CD8-positive, alpha-beta memory T cell (primary cell): ENCODE data around the gene MRPL38. TPM values are rescaled to one million over a fixed set of nuclear protein-coding genes. Genes with fewer than 3 reads are reported as not detected.
A peak's percentile ranks its signal among the peaks of the same experiment; 100 is the strongest.
"Not testable (repeated sequence)": the region's sequence is repeated elsewhere in the genome, so short reads cannot be mapped to it uniquely, and the experiment has no call there.

ENCODE experiments used
- CTCF ChIA-PET: fragments of 350-600 bp; sonication (Branson Sonifier 250); formaldehyde crosslinking; loops from one replicate; lab custom pipeline; 2021; ENCODE audit warnings: antibody characterized with exemption; lab: Charles Lee
- POLR2A ChIA-PET: fragments of 350-600 bp; sonication (Branson Sonifier 250); formaldehyde crosslinking; loops from one replicate; lab custom pipeline; 2021; ENCODE audit warnings: antibody characterized with exemption; lab: Charles Lee
- DNase-seq, 5 donors: peaks; one replicate each; pipeline versions ENCODE4 v3.0.0 to v3.0.0-alpha.2; 2020 to 2022; ENCODE audit warnings: mixed read lengths in 1 of 5
- H3K27ac ChIP-seq: one replicate; pipeline ENCODE4 v1.7.0; 2013; ENCODE audit warnings: low read depth, mild to moderate bottlenecking, low read length, moderate library complexity
- H3K27me3 ChIP-seq: 2 replicates; pipeline ENCODE4 v1.7.0; 2013; ENCODE audit warnings: low read length, mild to moderate bottlenecking; ENCODE audit not compliant: insufficient read depth, poor library complexity, severe bottlenecking
- H3K36me3 ChIP-seq: 2 replicates; pipeline ENCODE4 v1.7.0; 2013; ENCODE audit warnings: mild to moderate bottlenecking, low read length, moderate library complexity; ENCODE audit not compliant: insufficient read depth
- H3K4me1 ChIP-seq: 2 replicates; pipeline ENCODE4 v1.7.0; 2013; ENCODE audit warnings: mild to moderate bottlenecking, low read length, moderate library complexity; ENCODE audit not compliant: insufficient read depth
- H3K4me3 ChIP-seq: 2 replicates; pipeline ENCODE4 v1.7.0; 2013; ENCODE audit warnings: mild to moderate bottlenecking, low read length
- H3K9me3 ChIP-seq: 2 replicates; pipeline ENCODE4 v1.7.0; 2013; ENCODE audit warnings: mild to moderate bottlenecking, low read length
- H3K27ac Mint-ChIP-seq, 8 donors: one replicate each; pipeline ENCODE4 v1.8.0; 2020 to 2021; ENCODE audit warnings: mixed read lengths in 8 of 8, mild to moderate bottlenecking in 6 of 8, inconsistent platforms in 3 of 8, moderate library complexity in 3 of 8
- H3K27me3 Mint-ChIP-seq, 2 donors: one replicate each; pipeline ENCODE4 v1.8.0; 2020 to 2021; ENCODE audit warnings: mixed read lengths in 2 of 2, mild to moderate bottlenecking in 1 of 2, moderate library complexity in 1 of 2
- H3K36me3 Mint-ChIP-seq, 3 donors: one replicate each; pipeline ENCODE4 v1.8.0; 2020 to 2021; ENCODE audit warnings: mixed read lengths in 3 of 3, inconsistent platforms in 1 of 3, mild to moderate bottlenecking in 1 of 3
- H3K4me1 Mint-ChIP-seq, 3 donors: one replicate each; pipeline ENCODE4 v1.8.0; 2020 to 2021; ENCODE audit warnings: mixed read lengths in 3 of 3, inconsistent platforms in 1 of 3, mild to moderate bottlenecking in 1 of 3
- H3K4me3 Mint-ChIP-seq, 7 donors: one replicate each; pipeline ENCODE4 v1.8.0; 2020 to 2021; ENCODE audit warnings: mixed read lengths in 7 of 7, mild to moderate bottlenecking in 6 of 7, moderate library complexity in 4 of 7, inconsistent platforms in 2 of 7
- H3K9me3 Mint-ChIP-seq, 5 donors: one replicate each; pipeline ENCODE4 v1.8.0; 2020 to 2022; ENCODE audit warnings: mixed read lengths in 5 of 5, mild to moderate bottlenecking in 3 of 5, moderate library complexity in 2 of 5, inconsistent platforms in 1 of 5
- polyA plus RNA-seq: library from polyadenylated mRNA; unstranded; fragments of 300-500 nt; fragmentation: Illumina TruSeq; gene quantifications from one replicate; pipeline ENCODE4 v1.2.3, GENCODE V29; 2021
- total RNA-seq, 2 experiments: library from RNA; stranded (reverse); gene quantifications; one replicate each; pipeline ENCODE4 v1.2.3, GENCODE V29; 2021

Gene MRPL38
- total and polyA plus RNA-seq, 3 experiments from 2014 or later = 73.1 to 180 (median 171) TPM

GRCh38 chr17:75854101-75854748 lies 50.5 kb downstream of the MRPL38 start:
- H3K4me1 Mint-ChIP-seq = peaks cover 21 to 37% (median 21%) of the 10 kb centered on the region in 3 donors
- no peak overlapping the region for H3K4me3 Mint-ChIP-seq
- Histone ChIP-seq H3K4me3 (peak overlapping the region; percentile 64), H3K9me3 (no peaks in the 10 kb centered on the region), H3K27me3 (no peaks in the 10 kb centered on the region), H3K4me1 (peaks cover 22% of the 10 kb centered on the region), H3K27ac (peak overlapping the region; percentile 89), H3K36me3 (peaks cover 22% of the 10 kb centered on the region)
- DNase-seq = no peak
- POLR2A ChIA-PET = interaction anchor here (0.5 to 3.8 kb wide), 12 partner anchors 9 to 149 kb away, joined by 3 to 82 read pairs (median 12); partner anchors contain the start of genes GALK1, TRIM47, TRIM65 and UNC13D
- no peak overlapping the region for H3K27ac Mint-ChIP-seq
- H3K9me3 Mint-ChIP-seq = no peaks in the 10 kb centered on the region
- peaks cover 3 to 36% (median 3%) of the 10 kb centered on the region in 3 donors for H3K36me3 Mint-ChIP-seq
- CTCF ChIA-PET = interaction anchor here (0.7 to 4.7 kb wide), 12 partner anchors 8 to 101 kb away, joined by 3 to 46 read pairs (median 6); partner anchors contain the start of genes MRPL38, TRIM47, TRIM65 and UNC13D
- no peaks in the 10 kb centered on the region for H3K27me3 Mint-ChIP-seq

- H3K4me3 ChIP-seq = no peak overlapping the region
- H3K4me1 ChIP-seq = peaks cover 27% of the 10 kb centered on the region
- H3K4me3 Mint-ChIP-seq = peak overlapping the region in 5 of 7 donors; percentile 44 to 58 (median 53)
- H3K27me3 ChIP-seq = no peaks in the 10 kb centered on the region
- peaks cover 28% of the 10 kb centered on the region for H3K36me3 ChIP-seq
- ChIA-PET CTCF (interaction anchor here (0.7 to 4.7 kb wide), 6 partner anchors 9 to 69 kb away, joined by 3 to 38 read pairs (median 17); partner anchors contain the start of genes MRPL38, TRIM65, UNC13D and UNK), POLR2A (interaction anchor here (2.1 to 3.6 kb wide), 5 partner anchors 9 to 75 kb away, joined by 12 to 82 read pairs (median 49); partner anchors contain the start of genes TRIM47, UNC13D and UNK)
- H3K36me3 Mint-ChIP-seq = peaks cover 4 to 44% (median 7%) of the 10 kb centered on the region in 3 donors
- DNase-seq = no peak
- no peak overlapping the region for H3K27ac ChIP-seq
- no peaks in the 10 kb centered on the region for H3K9me3 Mint-ChIP-seq
- H3K27me3 Mint-ChIP-seq = no peaks in the 10 kb centered on the region
- peaks cover 20 to 38% (median 22%) of the 10 kb centered on the region in 3 donors for H3K4me1 Mint-ChIP-seq
- no peaks in the 10 kb centered on the region for H3K9me3 ChIP-seq
- H3K27ac Mint-ChIP-seq = peak overlapping the region in 7 of 8 donors; percentile 23 to 82 (median 55)
These were observed 51.3 kb downstream of the MRPL38 start for GRCh38 chr17:75853433-75853832.

GRCh38 chr17:75851693-75851991 lies 53.0 kb downstream of the MRPL38 start:
- H3K27ac Mint-ChIP-seq = peak overlapping the region in 4 of 8 donors; percentile 11 to 34 (median 18)
- POLR2A ChIA-PET = interaction anchor here (0.6 to 0.7 kb wide), 2 partner anchors 65 to 90 kb away, joined by 3 to 4 read pairs; no protein-coding TSS in a partner anchor
- H3K9me3 ChIP-seq = not testable (repeated sequence)

GRCh38 chr17:75850928-75851692 lies 53.6 kb downstream of the MRPL38 start:
- H3K4me3 Mint-ChIP-seq = peak overlapping the region in 1 of 7 donors; percentile 53
- POLR2A ChIA-PET = interaction anchor here (0.6 to 0.7 kb wide), 3 partner anchors 64 to 153 kb away, joined by 3 to 4 read pairs (median 3); no protein-coding TSS in a partner anchor
- Histone ChIP-seq H3K4me3 (no peak overlapping the region), H3K4me1 (peaks cover 24% of the 10 kb centered on the region), H3K36me3 (peaks cover 37% of the 10 kb centered on the region), H3K27me3 (no peaks in the 10 kb centered on the region), H3K27ac (no peak overlapping the region), H3K9me3 (no peaks in the 10 kb centered on the region)
- no peaks in the 10 kb centered on the region for H3K27me3 Mint-ChIP-seq
- H3K9me3 Mint-ChIP-seq = no peaks in the 10 kb centered on the region
- H3K36me3 Mint-ChIP-seq = peaks cover 3 to 67% (median 9%) of the 10 kb centered on the region in 3 donors
- peak overlapping the region in 4 of 8 donors; percentile 12 to 91 (median 30) for H3K27ac Mint-ChIP-seq
- peaks cover 17 to 28% (median 22%) of the 10 kb centered on the region in 3 donors for H3K4me1 Mint-ChIP-seq
- no peak for DNase-seq
- CTCF ChIA-PET = interaction anchor here (1.2 kb wide), 1 partner anchor 26 kb away, joined by 3 read pairs; no protein-coding TSS in a partner anchor

More at GRCh38 chr17:75851693-75851991, 53.0 kb downstream of the MRPL38 start:
- H3K27me3 Mint-ChIP-seq, H3K4me3 ChIP-seq, H3K27ac ChIP-seq, H3K9me3 Mint-ChIP-seq, H3K27me3 ChIP-seq, DNase-seq: not testable (repeated sequence)
- H3K36me3 Mint-ChIP-seq = peaks cover 6 to 62% (median 9%) of the 10 kb centered on the region in 3 donors
- peak overlapping the region in 1 of 7 donors; percentile 53 for H3K4me3 Mint-ChIP-seq
- H3K4me1 Mint-ChIP-seq = peaks cover 22 to 34% (median 27%) of the 10 kb centered on the region in 3 donors
- CTCF ChIA-PET = interaction anchor here (1.2 to 4.7 kb wide), 2 partner anchors 26 to 67 kb away, joined by 3 to 32 read pairs; partner anchors contain the start of gene UNK
- H3K4me1 ChIP-seq = peaks cover 30% of the 10 kb centered on the region
- H3K36me3 ChIP-seq = peaks cover 37% of the 10 kb centered on the region

GRCh38 chr17:75849724-75850123 lies 55.0 kb downstream of the MRPL38 start:
- Mint-ChIP-seq H3K9me3 (no peaks in the 10 kb centered on the region), H3K36me3 (peaks cover 3 to 77% (median 9%) of the 10 kb centered on the region in 3 donors), H3K4me1 (peaks cover 19 to 39% (median 21%) of the 10 kb centered on the region in 3 donors), H3K27ac (peak overlapping the region in 3 of 8 donors; percentile 27 to 63 (median 58)), H3K27me3 (no peaks in the 10 kb centered on the region), H3K4me3 (peak overlapping the region in 1 of 7 donors; percentile 13)
- Histone ChIP-seq H3K4me3 (no peak overlapping the region), H3K27me3 (no peaks in the 10 kb centered on the region), H3K9me3 (no peaks in the 10 kb centered on the region), H3K36me3 (peaks cover 37% of the 10 kb centered on the region), H3K27ac (no peak overlapping the region), H3K4me1 (peaks cover 35% of the 10 kb centered on the region)
- POLR2A ChIA-PET = interaction anchor here (0.5 to 0.8 kb wide), 3 partner anchors 68 to 132 kb away, joined by 3 to 6 read pairs (median 3); no protein-coding TSS in a partner anchor
- CTCF ChIA-PET = interaction anchor here (1.3 to 4.6 kb wide), 5 partner anchors 12 to 96 kb away, joined by 3 to 31 read pairs (median 19); partner anchors contain the start of genes GALK1 and TRIM65
- no peak for DNase-seq

GRCh38 chr17:75849279-75849646 lies 55.4 kb downstream of the MRPL38 start:
- Histone ChIP-seq H3K27ac (no peak overlapping the region), H3K36me3 (peaks cover 37% of the 10 kb centered on the region), H3K4me3 (no peak overlapping the region), H3K4me1 (peaks cover 33% of the 10 kb centered on the region), H3K9me3 (no peaks in the 10 kb centered on the region), H3K27me3 (no peaks in the 10 kb centered on the region)
- H3K27ac Mint-ChIP-seq = peak overlapping the region in 2 of 8 donors; percentile 17 to 27
- ChIA-PET POLR2A (interaction anchor here (0.5 to 0.8 kb wide), 3 partner anchors 67 to 132 kb away, joined by 3 to 6 read pairs (median 3); no protein-coding TSS in a partner anchor), CTCF (interaction anchor here (0.8 to 4.6 kb wide), 8 partner anchors 12 to 96 kb away, joined by 3 to 31 read pairs (median 6); partner anchors contain the start of genes GALK1 and TRIM65)
- peaks cover 18 to 39% (median 21%) of the 10 kb centered on the region in 3 donors for H3K4me1 Mint-ChIP-seq
- no peak for DNase-seq
- no peak overlapping the region for H3K4me3 Mint-ChIP-seq
- H3K36me3 Mint-ChIP-seq = peaks cover 3 to 74% (median 9%) of the 10 kb centered on the region in 3 donors
- H3K27me3 Mint-ChIP-seq = no peaks in the 10 kb centered on the region
- no peaks in the 10 kb centered on the region for H3K9me3 Mint-ChIP-seq
